OCI-LY3 (cell line): Measurements from ENCODE around the gene EGFL7.

Experiments
- H2AFZ ChIP-seq: fragments of 200-600, 300-600 bp; shearing (Covaris generic); 2 replicates; pipeline ENCODE4 v1.6.0; 2014; ENCODE audit warnings: antibody characterized with exemption, low read depth, low read length
- H3K27ac ChIP-seq: fragments of 200-600, 300-600 bp; sonication (generic); 2 replicates; pipeline ENCODE4 v1.5.1; 2014; ENCODE audit warnings: mild to moderate bottlenecking, low read length, moderate library complexity, mixed read lengths
- H3K27me3 ChIP-seq: fragments of 200-600, 300-600 bp; sonication (generic); 2 replicates; pipeline ENCODE4 v1.6.1; 2014; ENCODE audit warnings: low read depth, low read length, mixed read lengths
- H3K36me3 ChIP-seq: fragments of 200-600, 300-600 bp; sonication (generic); replicated peaks from 2 replicates; pipeline ENCODE3; 2014; ENCODE audit warnings: low read depth, low read length, mixed read lengths
- H3K4me1 ChIP-seq: fragments of 300-600, 200-600 bp; sonication (generic); 2 replicates; pipeline ENCODE4 v1.6.1; 2014; ENCODE audit warnings: low read length, mixed read lengths
- H3K4me2 ChIP-seq: fragments of 200-600, 300-600 bp; sonication (generic); 2 replicates; pipeline ENCODE4 v1.6.1; 2014; ENCODE audit warnings: low read length, mixed read lengths
- H3K4me3 ChIP-seq: fragments of 300-600, 200-600 bp; sonication (generic); 2 replicates; pipeline ENCODE4 v1.5.1; 2014; ENCODE audit warnings: antibody characterized with exemption, mild to moderate bottlenecking, low read length, moderate library complexity
- H3K79me2 ChIP-seq: fragments of 300-600, 200-600 bp; shearing (Covaris generic); 2 replicates; pipeline ENCODE4 v1.6.1; 2014; ENCODE audit warnings: mild to moderate bottlenecking, low read length, mixed read lengths
- H3K9ac ChIP-seq: fragments of 300-600, 200-600 bp; shearing (Covaris generic); 2 replicates; pipeline ENCODE4 v1.6.0; 2014; ENCODE audit warnings: mild to moderate bottlenecking, low read length, moderate library complexity
- H3K9me3 ChIP-seq: fragments of 200-600, 300-600 bp; shearing (Covaris generic); 2 replicates; pipeline ENCODE4 v1.6.1; 2014; ENCODE audit warnings: low read length, mixed read lengths; ENCODE audit not compliant: insufficient read depth
- H4K20me1 ChIP-seq: fragments of 200-600, 300-600 bp; sonication (generic); 2 replicates; pipeline ENCODE4 v1.6.1; 2016; ENCODE audit warnings: low read length, mixed read lengths; ENCODE audit not compliant: insufficient read depth
- CTCF ChIP-seq: fragments of 200-600, 300-600 bp; sonication (generic); IDR thresholded peaks from 2 replicates; pipeline ENCODE4 v1.5.1; 2014; ENCODE audit warnings: antibody characterized with exemption, low read length, low read depth
- EZH2phosphoT487 ChIP-seq: fragments of 200-600 bp; shearing (Covaris generic); IDR thresholded peaks from 2 replicates; pipeline ENCODE4 v1.6.1; 2018; ENCODE audit warnings: antibody characterized with exemption, mixed run types, low read depth

Gene EGFL7

GRCh38 chr9:136685790-136686533, 23.2 kb downstream of the EGFL7 start:
- TF ChIP-seq EZH2phosphoT487 (no peak), CTCF (no peak)
- Histone ChIP-seq H3K79me2 (peaks cover 12% of the 10 kb centered on the region; the same call in 1 of the 2 replicates), H3K27ac (no peak overlapping the region), H3K4me2 (peak overlapping the region; percentile 96), H3K9ac (peak overlapping the region; percentile 94), H3K9me3 (no peaks in the 10 kb centered on the region), H4K20me1 (peaks cover 33% of the 10 kb centered on the region), H3K27me3 (no peaks in the 10 kb centered on the region), H3K4me3 (peak overlapping the region; percentile 96), H3K36me3 (no peaks in the 10 kb centered on the region), H3K4me1 (peaks cover 18% of the 10 kb centered on the region), H2AFZ (no peak overlapping the region)

- H3K4me3 ChIP-seq: peak overlapping the region; percentile 96
- H3K4me1 ChIP-seq: peaks cover 18% of the 10 kb centered on the region
- no peaks in the 10 kb centered on the region for H3K36me3 ChIP-seq
- peak overlapping the region; percentile 70; the same call in 1 of the 2 replicates for H3K27ac ChIP-seq
- TF ChIP-seq CTCF (no peak), EZH2phosphoT487 (no peak)
- H3K9me3 ChIP-seq: no peaks in the 10 kb centered on the region
- no peak overlapping the region for H2AFZ ChIP-seq
- peak overlapping the region; percentile 94 for H3K9ac ChIP-seq
- H4K20me1 ChIP-seq: peaks cover 33% of the 10 kb centered on the region
- peak overlapping the region; percentile 96 for H3K4me2 ChIP-seq
- no peaks in the 10 kb centered on the region for H3K27me3 ChIP-seq
- peaks cover 12% of the 10 kb centered on the region; the same call in 1 of the 2 replicates for H3K79me2 ChIP-seq
Observed at GRCh38 chr9:136686534-136686793, 23.7 kb downstream of the EGFL7 start.

GRCh38 chr9:136686794-136687711, 24.3 kb downstream of the EGFL7 start, which contains the start of gene AGPAT2:
TSS of gene AGPAT2 (minus strand) at chr9:136687457. CDS start at chr9:136687357, 100 bp downstream.
- peaks cover 18% of the 10 kb centered on the region for H3K4me1 ChIP-seq

More at GRCh38 chr9:136686794-136687711, 24.3 kb downstream of the EGFL7 start, which contains the start of gene AGPAT2:
- peaks cover 12% of the 10 kb centered on the region; the same call in 1 of the 2 replicates for H3K79me2 ChIP-seq
- peak within 1 kb of the TSS; percentile 96 for H3K4me3 ChIP-seq
- H3K4me2 ChIP-seq: peak within 1 kb of the TSS; percentile 96
- H3K9me3 ChIP-seq: no peaks in the 10 kb centered on the region
- H3K27ac ChIP-seq: peak within 1 kb of the TSS; percentile 70
- TF ChIP-seq CTCF (no peak), EZH2phosphoT487 (no peak)
- peaks cover 28% of the 10 kb centered on the region for H4K20me1 ChIP-seq
- H2AFZ ChIP-seq: no peak within 1 kb of the TSS
- H3K36me3 ChIP-seq: no peaks in the 10 kb centered on the region
- no peaks in the 10 kb centered on the region for H3K27me3 ChIP-seq
- H3K9ac ChIP-seq: peak within 1 kb of the TSS; percentile 94
